Activated B cell treated with CpG ODN at 0.5 μM for 24 hours (primary cell): ENCODE data around the gene PDE3A. TPM values are rescaled to one million over a fixed set of nuclear protein-coding genes. Genes with fewer than 3 reads are reported as not detected.

Source experiments
- ATAC-seq: fragments of 200-7000 bp; cut with Tn5 transposase; one replicate; pipeline ENCODE4 v1.10.0; 2021; ENCODE audit warnings: low read depth, mild to moderate bottlenecking, moderate library complexity
- CTCF ChIA-PET: fragments of 350-600 bp; sonication (Branson Sonifier 250); formaldehyde crosslinking; loops from one replicate; lab custom pipeline; 2021; ENCODE audit warnings: antibody characterized with exemption; lab: Charles Lee
- POLR2A ChIA-PET: fragments of 350-600 bp; sonication (Branson Sonifier 250); formaldehyde crosslinking; loops from one replicate; lab custom pipeline; 2021; ENCODE audit warnings: antibody characterized with exemption; lab: Charles Lee
- DNase-seq: peaks from one replicate; pipeline ENCODE4 v3.0.0; 2022
- H3K27ac Mint-ChIP-seq: one replicate; pipeline ENCODE4 v1.8.0; 2020; ENCODE audit warnings: mixed read lengths
- H3K27me3 Mint-ChIP-seq: one replicate; pipeline ENCODE4 v1.8.0; 2021; ENCODE audit warnings: mixed read lengths
- H3K36me3 Mint-ChIP-seq: one replicate; pipeline ENCODE4 v1.8.0; 2021; ENCODE audit warnings: low read depth, mixed read lengths
- H3K4me1 Mint-ChIP-seq: one replicate; pipeline ENCODE4 v1.8.0; 2021; ENCODE audit warnings: mixed read lengths
- H3K4me3 Mint-ChIP-seq: one replicate; pipeline ENCODE4 v1.8.0; 2020; ENCODE audit warnings: mild to moderate bottlenecking, mixed read lengths
- H3K9me3 Mint-ChIP-seq: one replicate; pipeline ENCODE4 v1.8.0; 2020; ENCODE audit warnings: mixed read lengths
- intact Hi-C: fragments of 100-400 bp; cut with micrococcal nuclease; formaldehyde crosslinking; loops from one replicate; pipeline ENCODE4 v1.15.1; 2024
- total RNA-seq: library from RNA; stranded (reverse); gene quantifications from 2 replicates; pipeline ENCODE4 v1.2.3, GENCODE V29; 2022
- TF ChIP-seq, protein P1 (sequence below): fragments of 200-600 bp; IDR thresholded peaks from one replicate; pipeline ENCODE4 v1.8.0; 2022; ENCODE audit warnings: antibody characterized with exemption, mild to moderate bottlenecking

Gene PDE3A
- total RNA-seq, 1 donor from 2014 or later = not detected

DNA sequence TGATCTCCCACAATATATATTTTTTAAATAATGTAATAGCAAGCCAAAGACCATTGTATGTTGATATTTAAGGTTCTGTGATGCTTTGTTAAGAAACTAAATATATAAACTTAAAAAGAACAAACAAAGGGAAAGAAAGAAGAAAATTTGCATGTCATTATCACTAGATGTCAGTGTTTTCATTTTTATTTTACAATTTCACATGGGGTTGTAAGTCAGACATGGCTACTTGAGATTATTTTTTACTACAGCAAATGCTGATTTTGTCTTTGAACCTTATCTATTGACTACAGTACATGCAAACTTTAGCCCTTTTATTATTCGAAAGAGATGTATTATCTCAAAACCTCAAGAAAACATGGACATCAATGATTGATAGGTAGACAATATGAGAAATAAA, 362.9 kb downstream of the PDE3A start:
- Mint-ChIP-seq H3K27me3 (no peaks in the 10 kb centered on the region), H3K9me3 (peaks cover 4% of the 10 kb centered on the region), H3K4me3 (no peak overlapping the region), H3K4me1 (no peaks in the 10 kb centered on the region), H3K36me3 (no peaks in the 10 kb centered on the region), H3K27ac (no peak overlapping the region)
- ChIA-PET CTCF (no interaction called here), POLR2A (no interaction called here)
- ATAC-seq (no peak), DNase-seq (no peak)
- intact Hi-C loops = no loop called here
- TF ChIP-seq, protein P1, sequence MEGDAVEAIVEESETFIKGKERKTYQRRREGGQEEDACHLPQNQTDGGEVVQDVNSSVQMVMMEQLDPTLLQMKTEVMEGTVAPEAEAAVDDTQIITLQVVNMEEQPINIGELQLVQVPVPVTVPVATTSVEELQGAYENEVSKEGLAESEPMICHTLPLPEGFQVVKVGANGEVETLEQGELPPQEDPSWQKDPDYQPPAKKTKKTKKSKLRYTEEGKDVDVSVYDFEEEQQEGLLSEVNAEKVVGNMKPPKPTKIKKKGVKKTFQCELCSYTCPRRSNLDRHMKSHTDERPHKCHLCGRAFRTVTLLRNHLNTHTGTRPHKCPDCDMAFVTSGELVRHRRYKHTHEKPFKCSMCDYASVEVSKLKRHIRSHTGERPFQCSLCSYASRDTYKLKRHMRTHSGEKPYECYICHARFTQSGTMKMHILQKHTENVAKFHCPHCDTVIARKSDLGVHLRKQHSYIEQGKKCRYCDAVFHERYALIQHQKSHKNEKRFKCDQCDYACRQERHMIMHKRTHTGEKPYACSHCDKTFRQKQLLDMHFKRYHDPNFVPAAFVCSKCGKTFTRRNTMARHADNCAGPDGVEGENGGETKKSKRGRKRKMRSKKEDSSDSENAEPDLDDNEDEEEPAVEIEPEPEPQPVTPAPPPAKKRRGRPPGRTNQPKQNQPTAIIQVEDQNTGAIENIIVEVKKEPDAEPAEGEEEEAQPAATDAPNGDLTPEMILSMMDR = no peak
